Measurements from ENCODE around the gene G2E3. TPM values are rescaled to one million over a fixed set of nuclear protein-coding genes. Genes with fewer than 3 reads are reported as not detected.

G2E3 gene
- 10 to 100 TPM in 3 of 4 donors, 1 to 10 TPM in 1; 9.3 to 14.5 (median 11.6) TPM for total RNA-seq

DNA sequence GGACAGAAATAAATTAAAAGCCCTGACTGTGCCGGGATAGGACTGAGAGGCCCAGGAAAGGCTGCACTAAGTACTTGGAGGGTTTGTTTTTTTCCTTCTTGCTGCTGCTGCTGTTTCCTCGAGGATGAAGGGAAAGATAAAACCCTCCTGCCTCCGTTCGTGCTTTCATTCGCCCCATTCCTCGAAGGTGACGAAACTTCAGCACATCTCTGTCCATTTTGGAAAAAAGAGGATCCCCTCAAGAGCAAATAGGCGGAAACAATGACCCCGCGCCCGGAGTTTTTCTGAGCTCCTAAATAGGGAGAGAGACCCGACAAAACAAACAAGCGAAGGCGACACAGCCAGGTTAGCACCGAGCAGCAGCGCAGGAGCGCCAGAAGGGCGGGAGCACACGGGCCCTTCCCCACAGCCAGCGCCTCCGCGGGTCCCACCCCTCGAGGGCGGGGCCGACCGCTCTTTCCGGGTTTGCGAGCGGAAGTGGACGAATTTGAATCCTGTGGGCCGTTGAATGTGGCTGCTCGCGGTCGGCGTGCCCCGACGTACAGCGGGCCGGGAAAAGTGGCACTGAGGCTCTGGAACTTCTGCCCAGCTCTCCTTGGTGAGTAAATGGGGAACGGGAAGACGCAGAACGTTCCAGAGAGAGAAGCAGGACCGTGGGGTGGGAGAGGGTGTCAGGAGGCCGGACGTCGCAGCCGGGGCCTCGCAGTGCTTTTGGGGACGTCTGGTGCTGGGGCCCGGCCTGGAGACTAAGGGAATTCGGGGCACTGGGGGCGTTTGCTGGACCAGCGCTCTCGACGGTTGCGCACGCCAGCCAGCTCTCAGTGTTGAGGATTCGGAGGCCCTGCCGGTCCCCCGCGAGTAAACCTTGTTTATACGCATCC lies at the start of gene G2E3:
G2E3 (plus strand) TSS at position 484 of the 881 bp plus-strand sequence. CDS start 21,922 bp downstream, outside the sequence.
- Histone ChIP-seq H3K4me1 (peaks cover 0 to 25% (median 8%) of the 10 kb centered on the region in 3 donors), H3K9me3 (no peaks in the 10 kb centered on the region), H3K4me3 (peak within 1 kb of the TSS; percentile 56 to 74), H3K36me3 (peaks cover 0 to 3% of the 10 kb centered on the region in 2 donors), H3K27me3 (no peaks in the 10 kb centered on the region), H3K27ac (peak within 1 kb of the TSS; percentile 37 to 85 (median 82))
- no peak for TF ChIP-seq EP300 (IDR thresholded peaks at IDR 0.05)
- TF ChIP-seq POLR2A (IDR thresholded peaks at IDR 0.05) = peak; percentile 37 to 60
- TF ChIP-seq CTCF (IDR thresholded peaks at IDR 0.05) = peak in 1 of 4 experiments; percentile 17
- peak; percentile 73 for TF ChIP-seq POLR2AphosphoS5 (IDR thresholded peaks at IDR 0.05)
- 0 to 2% methylated on average over 1 to 32 of the region's 62 CpGs for WGBS, 2 donors (ENCODE audit: low coverage in 1 of 2)
- ATAC-seq = peak; percentile 97

DNA sequence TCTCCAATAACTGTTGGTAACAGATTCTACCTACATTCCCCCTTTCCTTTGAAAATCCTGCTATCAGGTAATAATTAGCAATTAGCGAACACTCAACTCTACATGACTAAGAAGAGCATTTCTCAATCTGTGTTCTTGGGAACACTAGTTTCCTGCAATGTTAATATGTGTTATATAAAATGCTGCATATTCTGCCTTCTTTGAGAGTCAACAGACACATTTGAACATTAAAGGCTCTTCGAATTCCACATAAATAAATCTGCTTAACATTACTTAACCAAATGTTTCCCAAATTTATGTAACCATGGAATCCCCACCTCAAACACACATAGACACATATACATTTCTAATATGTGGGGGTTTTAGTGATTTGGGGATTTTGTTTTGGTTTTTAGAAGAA lies 41.2 kb upstream of the G2E3 start:
- no peak overlapping the region for H3K4me3 ChIP-seq
- H3K4me1 ChIP-seq = no peaks in the 10 kb centered on the region
- 75 to 80% methylated on average over 2 of the region's 2 CpGs for WGBS, 2 donors (ENCODE audit: low coverage in 1 of 2)
- TF ChIP-seq POLR2A (IDR thresholded peaks at IDR 0.05) (no peak), CTCF (IDR thresholded peaks at IDR 0.05) (no peak), POLR2AphosphoS5 (IDR thresholded peaks at IDR 0.05) (no peak), EP300 (IDR thresholded peaks at IDR 0.05) (no peak)
- ATAC-seq = no peak
- no peaks in the 10 kb centered on the region for H3K27me3 ChIP-seq
- no peak overlapping the region for H3K27ac ChIP-seq
- H3K9me3 ChIP-seq = no peaks in the 10 kb centered on the region
- H3K36me3 ChIP-seq = no peaks in the 10 kb centered on the region

DNA sequence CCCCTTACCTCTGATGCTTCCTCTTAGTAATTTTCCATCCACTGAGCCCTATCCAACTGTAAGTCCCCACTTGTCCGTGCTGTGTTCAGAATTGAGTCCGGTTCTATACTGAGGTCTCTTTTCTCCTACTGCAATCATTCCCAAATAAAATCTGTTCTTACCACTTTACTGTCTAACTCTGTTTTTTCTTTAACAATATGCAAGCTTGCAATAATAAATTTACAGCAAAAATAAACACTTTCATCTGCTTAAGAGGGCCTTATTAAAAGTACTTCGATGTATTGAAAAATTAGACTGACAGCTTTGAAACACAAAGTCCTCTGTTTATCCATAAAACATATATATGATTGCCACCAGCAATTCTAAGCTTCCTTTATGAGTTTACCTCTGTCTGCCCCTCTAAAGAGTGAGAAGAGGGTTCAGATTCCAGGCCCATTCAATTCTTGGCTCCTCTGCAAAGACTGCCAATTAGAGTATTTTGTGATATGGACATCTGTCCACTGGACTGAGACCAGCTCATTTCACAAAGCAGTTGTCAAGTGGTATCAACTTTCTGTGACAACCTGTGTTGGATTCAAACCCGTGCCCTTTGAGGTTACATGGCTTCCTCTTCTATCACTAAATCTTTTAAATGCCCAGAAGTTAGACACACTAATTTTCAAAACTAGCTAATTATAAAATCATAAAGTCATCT lies 39.9 kb upstream of the G2E3 start:
- no peaks in the 10 kb centered on the region for H3K4me1 ChIP-seq
- H3K27ac ChIP-seq = no peak overlapping the region
- WGBS, 2 donors (ENCODE audit: low coverage in 1 of 2) = 76 to 80% methylated on average over 4 of the region's 4 CpGs
- H3K27me3 ChIP-seq = no peaks in the 10 kb centered on the region
- no peak for ATAC-seq
- no peaks in the 10 kb centered on the region for H3K9me3 ChIP-seq
- no peak overlapping the region for H3K4me3 ChIP-seq
- H3K36me3 ChIP-seq = no peaks in the 10 kb centered on the region
- TF ChIP-seq EP300 (IDR thresholded peaks at IDR 0.05) = no peak
- no peak for TF ChIP-seq CTCF (IDR thresholded peaks at IDR 0.05)
- TF ChIP-seq POLR2A (IDR thresholded peaks at IDR 0.05) = no peak
- no peak for TF ChIP-seq POLR2AphosphoS5 (IDR thresholded peaks at IDR 0.05)

GRCh38 chr14:30519961-30520360 lies 39.0 kb upstream of the G2E3 start:
- Histone ChIP-seq H3K4me3 (no peak overlapping the region), H3K36me3 (no peaks in the 10 kb centered on the region), H3K4me1 (no peaks in the 10 kb centered on the region), H3K27ac (no peak overlapping the region), H3K9me3 (no peaks in the 10 kb centered on the region), H3K27me3 (no peaks in the 10 kb centered on the region)
- TF ChIP-seq POLR2A (IDR thresholded peaks at IDR 0.05) (no peak), POLR2AphosphoS5 (IDR thresholded peaks at IDR 0.05) (no peak), EP300 (IDR thresholded peaks at IDR 0.05) (no peak), CTCF (IDR thresholded peaks at IDR 0.05) (no peak)
- no peak for ATAC-seq
- 75 to 100% methylated on average over 1 of the region's 1 CpG for WGBS, 2 donors (ENCODE audit: low coverage in 1 of 2)

All from gastroesophageal sphincter (tissue), 4 donors.